Activated gamma-delta T cell treated with Interleukin-2 at 50 U/mL for 16 hours (primary cell): ENCODE measurements around the gene SAMD9.
"Not testable (repeated sequence)": the region's sequence is repeated elsewhere in the genome, so short reads cannot be mapped to it uniquely, and the experiment has no call there.

Experiments used
- DNase-seq: peaks from one replicate; pipeline ENCODE4 v3.0.0-alpha.2; 2020

SAMD9 gene

GRCh38 chr7:93117852-93118530 is at the start of gene SAMD9:
Gene SAMD9 (minus strand): TSS chr7:93117979. CDS start chr7:93106097, 11,882 bp downstream.
- peak; percentile 48 for DNase-seq

DNA sequence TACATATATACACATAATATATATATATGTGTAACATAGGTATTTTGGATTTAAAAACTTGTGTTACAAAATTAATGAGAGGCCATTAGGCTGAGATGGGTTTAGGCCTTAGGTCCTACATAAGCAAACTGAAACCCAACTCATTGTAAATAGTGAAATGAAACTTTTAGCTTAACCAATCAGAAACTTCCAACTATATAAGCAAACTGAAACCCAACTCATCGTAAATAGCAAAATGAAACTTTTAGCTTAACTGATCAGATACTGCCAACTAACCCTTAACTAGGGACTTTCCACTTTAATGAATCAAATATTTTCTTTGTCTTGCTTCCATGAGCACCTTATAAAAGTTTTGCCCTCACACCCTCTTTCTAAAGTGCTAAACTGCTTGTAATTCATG is 47.7 kb upstream of the SAMD9 start:
- DNase-seq: no peak

GRCh38 chr7:93164766-93165165 is 47.0 kb upstream of the SAMD9 start:
- no peak for DNase-seq

DNA sequence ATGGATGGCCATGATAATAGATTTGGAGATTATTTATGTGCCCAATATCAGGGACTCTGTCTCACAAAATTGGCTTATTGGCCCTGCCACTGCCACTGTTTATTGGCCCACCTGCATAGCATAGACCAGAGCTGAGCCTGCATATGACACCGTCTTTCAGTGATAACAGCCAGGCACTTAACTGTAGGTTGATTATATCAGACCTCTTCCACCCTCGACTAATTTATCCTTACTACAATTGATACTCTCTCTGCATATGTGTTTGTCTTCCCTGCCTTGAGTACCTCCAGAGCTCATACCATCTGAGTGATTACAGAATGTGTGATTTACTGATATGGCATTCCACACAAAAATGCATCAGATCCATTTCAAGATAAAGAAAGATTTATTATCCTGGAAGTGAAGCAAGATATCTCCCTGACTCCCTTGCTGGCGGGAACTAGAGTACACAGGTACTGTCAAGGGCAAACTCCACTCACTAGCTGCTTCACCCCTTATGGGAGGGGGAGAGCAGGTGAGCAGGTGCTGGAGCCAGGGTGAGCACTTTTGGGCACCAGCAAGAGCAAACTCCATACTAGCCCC is 43.5 kb upstream of the SAMD9 start:
- DNase-seq: no peak

DNA sequence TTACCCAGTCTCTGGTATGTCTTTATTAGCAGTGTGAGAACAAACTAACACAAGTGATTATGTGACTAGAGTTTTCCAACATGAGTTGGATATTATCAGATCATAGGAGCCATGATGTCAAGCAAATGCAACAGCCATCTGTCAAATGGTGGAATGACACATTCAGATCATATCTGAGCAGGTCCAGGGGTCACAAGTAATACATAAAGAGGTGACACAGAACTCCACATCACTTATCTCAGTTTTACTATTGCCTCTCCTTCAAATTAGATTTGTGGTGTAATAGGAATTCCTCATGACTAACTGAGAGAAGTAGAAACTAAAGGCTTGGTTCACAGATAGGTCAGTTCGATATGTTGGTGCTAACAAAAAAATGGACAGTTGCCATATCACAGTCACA is 42.6 kb upstream of the SAMD9 start:
- no peak for DNase-seq

- no peak for DNase-seq
Observed at GRCh38 chr7:93159490-93159889, 41.7 kb upstream of the SAMD9 start.

- DNase-seq: no peak
Observed at GRCh38 chr7:93156884-93157283, 39.1 kb upstream of the SAMD9 start.

GRCh38 chr7:93150200-93150835 is 32.5 kb upstream of the SAMD9 start:
- no peak for DNase-seq

DNA sequence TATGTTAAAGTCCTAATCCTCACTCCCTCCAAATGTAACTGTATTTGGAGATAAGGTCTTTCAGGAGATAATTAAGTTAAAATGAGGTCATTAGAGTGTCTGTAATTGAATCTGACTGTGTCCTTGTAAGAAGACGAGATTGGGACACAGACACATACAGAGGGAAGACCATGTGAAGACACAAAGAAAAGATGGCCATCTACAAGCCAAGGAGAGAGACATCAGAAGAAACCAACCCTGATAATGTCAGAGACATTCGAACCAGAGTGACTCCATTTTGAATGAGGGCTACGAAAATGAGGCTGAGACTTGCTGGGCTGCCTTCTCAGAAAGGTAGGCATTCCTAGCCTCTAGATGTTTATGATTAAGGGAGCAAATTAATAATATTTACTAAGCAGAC is 30.9 kb upstream of the SAMD9 start:
- no peak for DNase-seq

GRCh38 chr7:93148144-93148543 is 30.4 kb upstream of the SAMD9 start, which contains the start of gene SAMD9L:
Gene SAMD9L (minus strand): TSS chr7:93148385. CDS start chr7:93135971, 12,414 bp downstream.
- no peak for DNase-seq

DNA sequence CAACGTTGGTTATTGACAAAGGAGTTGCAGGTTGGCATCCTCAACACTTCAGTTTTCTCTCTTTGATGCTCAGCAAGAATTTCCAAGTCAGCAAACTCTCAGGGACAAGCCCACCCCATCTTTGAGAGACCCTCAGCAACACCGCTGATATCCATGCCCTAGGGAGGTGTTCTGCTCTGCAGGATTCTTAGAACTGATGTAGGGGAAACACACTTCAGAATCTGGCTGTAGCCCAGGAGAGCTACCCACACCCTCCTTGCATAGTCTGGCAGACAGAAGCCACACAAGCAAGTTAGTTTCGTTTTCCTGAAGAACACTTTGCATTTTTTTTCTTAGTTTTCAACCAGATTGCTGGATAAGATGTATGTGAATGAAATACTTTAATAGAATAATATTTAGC is 29.6 kb upstream of the SAMD9 start:
- peak; percentile 29 for DNase-seq

DNA sequence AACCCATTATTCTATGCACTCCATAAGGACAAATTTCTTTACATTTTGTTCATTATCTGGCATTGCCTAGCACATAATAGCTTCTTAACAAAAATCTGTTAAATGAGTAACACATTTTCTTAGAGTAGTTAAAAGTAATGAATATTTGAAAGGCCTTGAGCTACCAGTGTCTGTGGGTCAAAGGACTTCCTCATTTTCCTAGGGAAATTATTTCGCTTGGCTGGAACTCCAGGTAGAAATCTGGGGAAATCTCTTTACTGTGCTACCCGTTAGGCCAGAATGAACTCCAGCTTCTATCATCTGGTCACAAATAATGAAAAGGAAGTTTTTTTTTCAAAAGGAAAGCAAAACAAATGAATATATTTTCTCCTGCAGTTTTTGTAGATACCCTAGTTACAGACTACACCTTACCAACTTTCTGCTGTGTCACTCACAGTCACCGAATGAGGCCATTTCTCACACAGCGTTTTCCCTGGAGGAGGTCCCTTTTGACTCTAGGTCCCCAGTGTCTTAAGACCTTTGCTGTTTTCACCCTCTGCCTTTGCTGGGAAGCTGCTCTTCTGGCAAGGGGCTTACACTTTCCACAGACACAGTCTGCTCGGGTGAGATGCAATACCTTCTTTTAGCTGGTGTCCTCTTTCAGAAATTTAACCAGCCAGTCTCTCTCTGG is 28.8 kb upstream of the SAMD9 start:
- no peak for DNase-seq

DNA sequence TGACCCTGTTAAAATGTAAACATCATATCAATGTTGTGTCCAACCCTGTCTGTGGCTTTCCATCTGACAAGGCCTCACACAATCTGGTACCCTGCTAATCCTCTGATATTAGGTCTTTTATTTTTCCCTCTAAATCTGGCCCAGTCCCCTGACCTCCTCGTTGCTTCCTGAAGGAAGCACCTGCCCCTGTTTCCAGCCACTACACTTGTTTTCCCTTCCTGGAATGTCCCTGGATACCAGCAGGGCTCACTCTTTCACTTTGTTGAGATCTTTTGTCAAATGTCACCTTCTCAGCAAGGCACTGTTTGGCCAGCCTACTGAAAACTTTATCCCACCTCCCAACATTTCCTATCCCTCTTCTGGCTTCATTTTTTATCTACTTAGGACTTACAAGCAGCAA is 28.3 kb upstream of the SAMD9 start:
- DNase-seq: no peak

- no peak for DNase-seq
Observed at GRCh38 chr7:93145354-93145753, 27.6 kb upstream of the SAMD9 start.

DNA sequence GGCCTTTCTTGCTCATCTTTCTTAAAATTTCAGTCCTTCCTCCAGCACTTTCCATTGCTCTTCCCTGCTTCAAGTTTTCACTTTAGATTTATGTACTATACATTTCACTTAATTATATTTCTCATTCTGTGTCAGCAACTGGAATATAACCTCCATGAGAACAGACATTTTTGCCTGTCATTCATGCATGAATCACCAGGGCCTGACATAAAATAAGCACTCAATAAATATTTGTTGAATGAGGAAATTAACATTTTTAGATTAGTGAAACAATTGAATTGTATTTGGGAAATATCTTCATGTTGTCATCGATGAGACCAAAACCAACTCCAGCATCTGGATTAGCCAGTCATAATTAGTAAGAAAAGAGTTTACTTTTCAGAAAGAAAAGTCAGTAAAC is 24.3 kb upstream of the SAMD9 start:
- DNase-seq: no peak

DNA sequence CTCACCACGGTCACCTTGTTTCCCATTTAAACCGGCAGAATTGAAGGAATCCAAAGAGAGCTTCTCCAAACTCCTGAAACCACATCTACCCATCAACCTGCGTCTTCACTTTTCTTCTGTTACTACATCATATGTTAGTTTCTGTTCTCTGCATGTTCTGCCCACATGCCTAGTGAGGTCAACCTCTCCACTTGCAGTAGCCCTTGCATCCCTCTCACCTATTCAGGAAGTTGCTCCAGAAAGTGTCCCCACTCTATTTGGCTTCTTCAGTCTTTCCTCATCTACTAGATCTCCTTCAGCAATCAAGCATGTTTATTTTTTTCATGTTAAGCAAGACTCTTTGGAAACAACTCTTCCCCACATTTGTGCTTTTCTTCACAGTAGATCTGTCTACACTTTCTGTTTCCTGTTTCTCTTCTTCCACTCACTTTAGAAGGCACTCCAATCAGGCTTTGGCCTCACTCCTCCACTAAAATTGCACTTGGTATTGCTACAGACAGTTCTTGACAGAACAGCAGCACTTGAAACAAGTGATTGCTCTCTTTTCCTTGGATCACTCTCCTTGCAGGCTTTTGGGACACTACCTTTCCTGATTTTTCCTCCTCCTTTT is 22.9 kb upstream of the SAMD9 start:
- no peak for DNase-seq

DNA sequence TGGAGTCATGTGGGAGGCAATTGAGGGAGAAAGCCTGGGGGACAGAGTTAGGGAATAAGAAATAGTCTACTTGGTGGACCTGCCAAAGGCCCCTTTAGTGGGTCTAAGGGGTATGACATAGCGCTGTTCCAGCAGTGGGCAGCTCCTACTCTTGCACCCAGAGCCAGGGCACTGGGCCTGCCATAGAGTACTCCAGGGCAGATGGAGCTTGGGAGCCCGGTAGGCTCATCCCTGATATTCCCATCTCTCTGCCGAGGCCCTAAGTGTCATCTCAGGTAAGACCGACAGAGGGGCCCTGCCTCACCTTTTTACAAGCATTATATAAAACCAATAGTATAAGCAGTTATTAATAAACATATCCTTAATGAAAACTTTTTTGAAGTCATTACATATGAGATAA is 20.8 kb upstream of the SAMD9 start:
- no peak for DNase-seq

GRCh38 chr7:93133005-93133404 is 15.2 kb upstream of the SAMD9 start:
- DNase-seq: no peak

GRCh38 chr7:93132216-93132615 is 14.4 kb upstream of the SAMD9 start:
- no peak for DNase-seq

DNA sequence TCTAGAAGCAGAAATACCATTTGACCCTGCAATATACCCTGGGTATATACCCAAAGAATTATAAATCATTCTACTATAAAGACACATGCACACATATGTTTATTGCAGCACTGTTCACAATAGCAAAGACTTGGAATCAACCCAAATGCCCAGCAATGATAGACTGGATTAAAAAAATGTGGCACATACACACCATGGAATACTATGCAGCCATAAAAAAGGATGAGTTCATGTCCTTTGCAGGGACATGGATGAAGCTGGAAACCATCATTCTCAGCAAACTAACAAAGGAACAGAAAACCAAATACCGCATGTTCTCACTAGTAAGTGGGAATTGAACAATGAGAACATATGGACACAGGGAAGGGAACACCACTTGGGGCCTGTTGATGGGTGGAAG is 9.2 kb upstream of the SAMD9 start:
- DNase-seq: not testable (repeated sequence)

- DNase-seq: not testable (repeated sequence)
Observed at GRCh38 chr7:93123532-93123931, 5.8 kb upstream of the SAMD9 start.

DNA sequence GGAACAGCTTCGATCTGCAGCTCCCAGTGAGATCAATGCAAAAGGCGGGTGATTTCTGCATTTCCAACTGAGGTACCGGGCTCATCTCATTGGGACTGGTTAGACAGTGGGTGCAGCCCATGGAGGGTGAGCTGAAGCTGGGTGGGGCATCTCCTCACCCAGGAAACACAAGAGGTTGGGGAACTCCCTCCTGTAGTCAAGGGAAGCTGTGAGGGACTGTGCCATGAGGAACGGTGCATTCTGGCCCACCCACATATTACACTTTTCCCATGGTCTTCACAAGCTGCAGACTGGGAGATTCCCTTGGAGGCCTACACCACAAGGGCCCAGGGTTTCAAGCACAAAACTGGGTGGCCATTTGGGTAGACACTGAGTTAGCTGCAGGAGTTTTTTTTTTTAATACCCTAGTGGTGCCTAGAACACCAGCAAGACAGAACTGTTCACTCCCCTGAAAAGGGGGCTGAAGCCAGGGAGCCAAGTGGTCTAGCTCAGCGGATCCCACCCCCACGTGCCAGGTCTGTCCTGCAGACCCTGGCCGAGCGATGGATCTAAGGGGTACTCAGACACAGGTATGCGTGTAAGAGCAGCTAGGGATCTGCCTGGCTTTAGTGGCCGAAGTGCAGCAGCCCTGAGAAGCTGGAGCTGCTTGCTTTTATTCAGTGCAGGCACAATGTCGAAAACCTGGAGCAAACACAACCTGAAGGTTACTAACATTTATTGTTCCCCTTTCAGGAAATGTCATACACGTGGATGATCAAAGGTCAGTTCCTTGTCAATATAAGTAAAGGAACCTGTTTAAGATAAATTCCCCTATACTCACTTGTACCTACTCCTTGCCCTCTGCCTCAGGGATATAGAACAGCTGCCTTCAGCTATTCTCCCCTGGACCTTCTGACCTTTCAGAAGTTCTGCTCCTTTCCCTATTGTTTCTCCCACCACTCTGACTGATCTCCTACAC is 3.1 kb upstream of the SAMD9 start:
- DNase-seq: no peak
